C4-2B (cell line): ENCODE data around the gene DNAJA1.

Source experiments
- CTCF ChIP-seq: fragments of 450-650 bp; conservative IDR thresholded peaks from 2 replicates; pipeline ENCODE4 v1.5.1; 2017; ENCODE audit warnings: mild to moderate bottlenecking
- ZFX ChIP-seq: fragments of 450-650 bp; IDR thresholded peaks from 2 replicates; pipeline ENCODE4 v1.6.1; 2017

- TF ChIP-seq CTCF (no peak), ZFX (no peak)
Measured at GRCh38 chr9:33040792-33041431, 15.8 kb downstream of the DNAJA1 start.
